Non-pigmented ciliary epithelial cell (primary cell): ENCODE measurements around the gene TEX19.
"Not testable (repeated sequence)": the region's sequence is repeated elsewhere in the genome, so short reads cannot be mapped to it uniquely, and the experiment has no call there.

Source experiments
- DNase-seq: peaks from one replicate; pipeline ENCODE4 v3.0.0-alpha.2; 2010; ENCODE audit warnings: low read depth

TEX19 gene

GRCh38 chr17:82338858-82339633, 20.0 kb upstream of the TEX19 start:
- no peak for DNase-seq

DNA sequence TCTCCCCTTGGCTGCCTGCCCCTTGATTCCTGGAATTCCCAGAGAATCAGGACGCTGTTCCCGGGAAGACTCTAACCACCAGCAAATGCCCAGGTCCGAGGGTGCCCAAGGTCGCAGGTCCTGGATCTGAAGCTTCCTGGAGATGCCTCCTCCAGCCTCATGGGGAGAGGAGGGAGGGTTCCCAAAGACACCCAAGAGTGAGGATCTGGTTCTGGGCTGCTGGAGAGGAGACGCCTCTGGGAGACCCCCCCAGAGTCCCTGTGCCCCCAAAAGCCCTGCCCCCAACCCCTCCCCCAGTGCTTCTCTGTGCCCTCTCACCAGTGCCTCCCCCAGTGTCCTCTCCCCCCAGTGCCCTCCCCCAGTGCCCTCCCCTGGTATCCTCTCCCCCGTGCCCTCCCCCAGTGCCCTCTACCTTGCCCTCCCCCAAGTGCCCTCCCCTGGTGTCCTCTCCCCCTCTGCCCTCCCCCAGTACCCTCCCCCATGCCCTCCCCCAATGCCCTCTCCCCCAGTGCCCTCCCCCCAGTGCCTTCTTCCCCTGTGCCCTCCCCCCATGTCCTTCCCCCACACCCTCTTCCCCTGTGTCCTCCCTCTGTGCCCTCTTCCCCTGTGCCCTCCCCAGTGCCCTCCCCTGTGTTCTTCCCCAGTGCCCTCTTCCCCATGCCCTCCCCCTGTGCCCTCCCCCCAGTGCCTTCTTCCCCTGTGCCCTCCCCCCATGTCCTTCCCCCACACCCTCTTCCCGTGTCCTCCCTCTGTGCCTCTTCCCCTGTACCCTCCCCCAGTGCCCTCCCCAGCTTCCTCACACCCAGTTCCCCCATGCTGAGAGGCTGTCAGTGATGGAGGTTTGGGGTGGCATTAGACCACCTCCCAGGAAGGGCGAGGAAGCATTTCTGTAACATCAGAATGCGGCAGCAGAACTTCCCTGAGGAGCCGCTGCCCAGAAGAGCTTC, 19.1 kb upstream of the TEX19 start:
- DNase-seq, result no peak

GRCh38 chr17:82342361-82343079, 16.5 kb upstream of the TEX19 start:
- no peak for DNase-seq

- DNase-seq, result no peak
Measured at GRCh38 chr17:82343560-82343959, 15.5 kb upstream of the TEX19 start.

DNA sequence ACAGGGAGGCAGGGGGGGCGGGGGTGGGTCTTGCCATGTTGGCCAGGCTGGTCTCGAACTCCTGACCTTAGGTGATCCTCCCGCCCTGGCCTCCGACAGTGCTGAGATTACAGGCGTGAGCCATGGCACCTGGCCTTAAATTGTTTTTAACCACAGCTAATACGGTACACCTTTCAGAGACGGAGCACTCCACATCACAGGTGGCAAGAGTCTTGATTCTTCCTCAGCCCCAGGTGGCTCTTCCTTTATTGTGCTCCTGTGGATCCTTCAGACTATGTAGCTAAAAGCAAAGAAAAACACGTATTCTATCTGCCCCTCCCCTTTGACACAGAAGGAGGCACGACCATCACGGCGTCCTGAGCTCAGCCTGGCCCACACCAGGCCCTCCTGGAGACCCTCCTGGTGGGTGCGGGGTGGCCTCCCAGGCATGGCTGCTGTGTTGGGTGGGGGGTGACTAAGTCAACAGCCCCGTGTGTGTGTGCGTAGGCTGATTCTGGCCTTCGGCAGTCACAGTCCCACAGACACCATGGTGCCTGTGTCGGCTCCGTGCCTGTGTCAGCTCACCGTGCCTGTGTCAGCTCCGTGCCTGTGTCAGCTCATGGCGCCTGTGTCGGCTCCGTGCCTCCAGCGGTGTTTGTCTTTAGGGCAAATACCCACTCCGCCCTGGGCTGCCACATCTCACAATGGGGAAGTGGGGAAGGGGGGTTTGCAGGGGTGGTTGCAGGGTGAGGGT, 14.7 kb upstream of the TEX19 start:
- DNase-seq, result no peak

- DNase-seq, result no peak
Measured at GRCh38 chr17:82345151-82345976, 13.7 kb upstream of the TEX19 start.

- DNase-seq, result no peak
Measured at GRCh38 chr17:82346342-82347300, 12.4 kb upstream of the TEX19 start.

DNA sequence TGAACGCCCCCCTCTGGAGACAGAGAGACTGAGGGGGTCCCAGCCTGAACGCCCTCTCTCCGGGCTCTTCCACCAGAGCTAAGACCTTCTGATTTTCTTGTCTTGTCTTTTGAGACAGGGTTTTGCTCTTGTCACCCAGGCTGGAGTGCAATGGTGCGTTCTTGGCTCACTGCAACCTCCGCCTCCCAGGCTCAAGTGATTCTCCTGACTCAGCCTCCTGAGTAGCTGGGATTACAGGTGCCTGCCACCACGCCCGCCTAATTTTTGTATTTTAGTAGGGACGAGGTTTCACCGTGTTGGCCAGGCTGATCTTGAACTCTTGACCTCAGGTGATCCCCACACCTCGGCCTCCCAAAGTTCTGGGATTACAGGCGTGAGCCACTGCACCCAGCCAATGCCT, 11.1 kb upstream of the TEX19 start:
- not testable (repeated sequence) for DNase-seq

DNA sequence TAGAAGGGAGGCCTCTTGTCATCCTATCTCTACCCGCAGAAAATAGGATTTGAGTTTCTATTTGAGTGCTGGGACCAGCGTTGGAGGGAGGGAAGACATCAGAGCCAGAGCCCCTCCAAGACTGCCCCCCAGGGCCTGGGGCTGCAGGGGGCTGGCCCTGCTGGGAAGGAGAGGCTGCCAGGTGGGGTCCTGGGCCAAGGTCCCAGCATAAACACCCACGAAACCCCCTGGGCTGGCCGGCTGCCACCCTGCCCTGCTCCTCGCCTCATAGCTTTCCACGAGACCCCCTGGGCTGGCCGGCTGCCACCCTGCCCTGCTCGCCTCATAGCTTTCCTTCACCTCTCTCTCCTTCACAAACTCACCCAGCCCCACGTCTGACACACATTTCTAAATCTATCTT, 10.6 kb upstream of the TEX19 start:
- no peak for DNase-seq

DNA sequence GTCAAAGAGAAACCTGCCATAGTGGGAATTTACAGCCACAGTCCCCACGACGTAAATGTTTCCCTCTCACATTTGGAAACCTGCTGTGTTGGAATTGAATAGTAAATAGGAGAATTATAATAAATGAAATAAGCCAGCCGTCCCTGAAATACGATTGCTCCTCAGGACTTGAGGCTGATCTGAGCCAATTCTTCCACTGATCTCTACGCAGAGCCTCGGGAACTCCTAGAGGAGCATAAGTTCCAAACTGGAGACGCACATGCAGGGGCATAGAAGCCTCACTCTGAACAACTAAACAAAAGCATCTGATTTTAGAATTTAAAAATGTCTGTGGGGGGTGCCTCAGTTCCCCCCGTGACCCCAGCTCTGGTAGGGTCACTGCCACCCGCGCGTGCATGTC, 10.2 kb upstream of the TEX19 start:
- DNase-seq, result no peak

DNA sequence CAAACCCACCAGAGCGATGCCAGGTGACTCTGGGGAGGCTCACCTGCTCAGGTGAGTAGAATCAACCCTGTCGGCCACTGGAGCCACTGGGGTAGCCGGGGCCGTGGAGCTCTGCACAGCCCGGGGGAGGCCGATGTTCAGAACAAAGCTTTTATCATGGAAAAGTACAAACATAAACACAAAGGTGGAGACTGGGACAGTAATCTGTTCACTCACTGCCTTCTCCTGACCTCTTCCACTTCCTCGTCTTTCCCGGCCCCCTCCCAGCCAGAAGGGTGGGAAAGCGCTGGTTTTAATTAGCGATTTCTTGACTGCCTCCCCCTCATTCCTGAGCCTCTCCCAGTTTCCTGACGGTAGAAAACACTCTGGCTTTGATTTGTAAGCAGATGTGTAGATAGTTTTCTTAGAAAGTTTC, 9.8 kb upstream of the TEX19 start:
- DNase-seq, result no peak

- no peak for DNase-seq
Measured at GRCh38 chr17:82350182-82351030, 8.6 kb upstream of the TEX19 start.

- DNase-seq, result no peak
Measured at GRCh38 chr17:82351254-82351712, 7.8 kb upstream of the TEX19 start.

DNA sequence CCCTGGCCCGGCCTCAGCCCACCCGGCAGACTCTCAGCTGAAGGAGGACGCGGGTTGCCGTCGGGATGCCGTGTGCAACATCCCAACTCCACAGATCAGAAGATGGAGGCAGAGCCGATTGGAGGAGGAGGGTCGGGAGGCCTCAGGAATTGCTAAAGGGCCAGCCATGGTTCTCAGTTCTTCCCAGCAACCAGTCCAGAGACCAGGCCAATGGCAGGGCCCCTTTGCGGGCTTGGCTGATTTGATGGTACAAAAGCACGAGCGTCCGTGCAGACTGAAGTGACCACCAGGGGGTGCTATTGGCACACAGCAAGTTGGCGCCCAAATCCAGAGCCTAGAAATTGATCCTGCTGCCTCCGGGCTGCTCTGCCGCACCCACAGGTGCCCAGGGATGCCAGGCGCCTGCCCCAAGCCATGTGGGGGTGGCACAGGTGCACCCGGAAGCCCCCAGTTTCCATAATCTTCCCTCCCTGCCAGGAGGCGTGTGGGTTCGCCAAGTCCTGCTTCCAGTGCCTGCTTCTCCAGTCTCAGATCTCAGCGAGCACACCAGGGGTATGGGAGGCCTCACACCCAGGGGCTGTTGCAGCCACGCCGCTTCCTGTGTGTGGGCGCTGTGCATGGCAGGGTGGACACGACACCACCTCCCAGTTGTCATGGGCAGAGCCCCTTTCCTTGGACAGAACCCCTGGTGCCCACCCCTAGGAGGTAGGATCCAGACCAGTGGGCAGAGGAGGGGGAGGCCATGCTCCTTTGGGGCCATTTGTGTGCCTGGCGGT, 7.1 kb upstream of the TEX19 start:
- DNase-seq, result peak; percentile 57

- no peak for DNase-seq
Measured at GRCh38 chr17:82353484-82353883, 5.6 kb upstream of the TEX19 start.

DNA sequence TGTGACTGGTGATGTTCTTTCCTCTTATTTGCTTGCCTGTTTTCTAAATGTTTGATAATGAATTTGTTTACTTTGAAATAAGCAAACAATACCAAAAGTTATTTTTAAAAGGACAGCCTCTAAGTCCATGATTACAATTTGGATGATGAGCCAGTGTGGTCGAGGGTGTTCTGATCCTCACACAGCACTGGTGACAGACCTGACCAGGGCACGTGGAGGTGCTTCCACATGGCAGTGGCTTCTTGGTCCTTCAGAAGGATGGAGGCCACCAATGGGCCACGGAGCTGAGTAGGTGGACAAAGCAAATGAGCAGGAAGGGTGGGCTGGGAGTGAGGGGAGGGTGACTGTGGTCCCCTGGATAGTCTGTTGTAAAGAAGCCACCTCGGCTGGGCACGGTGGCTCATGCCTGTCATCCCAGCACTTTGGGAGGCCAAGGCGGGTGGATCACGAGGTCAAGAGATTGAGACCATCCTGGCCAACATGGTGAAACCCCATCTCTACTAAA, 4.2 kb upstream of the TEX19 start:
- DNase-seq, result no peak

DNA sequence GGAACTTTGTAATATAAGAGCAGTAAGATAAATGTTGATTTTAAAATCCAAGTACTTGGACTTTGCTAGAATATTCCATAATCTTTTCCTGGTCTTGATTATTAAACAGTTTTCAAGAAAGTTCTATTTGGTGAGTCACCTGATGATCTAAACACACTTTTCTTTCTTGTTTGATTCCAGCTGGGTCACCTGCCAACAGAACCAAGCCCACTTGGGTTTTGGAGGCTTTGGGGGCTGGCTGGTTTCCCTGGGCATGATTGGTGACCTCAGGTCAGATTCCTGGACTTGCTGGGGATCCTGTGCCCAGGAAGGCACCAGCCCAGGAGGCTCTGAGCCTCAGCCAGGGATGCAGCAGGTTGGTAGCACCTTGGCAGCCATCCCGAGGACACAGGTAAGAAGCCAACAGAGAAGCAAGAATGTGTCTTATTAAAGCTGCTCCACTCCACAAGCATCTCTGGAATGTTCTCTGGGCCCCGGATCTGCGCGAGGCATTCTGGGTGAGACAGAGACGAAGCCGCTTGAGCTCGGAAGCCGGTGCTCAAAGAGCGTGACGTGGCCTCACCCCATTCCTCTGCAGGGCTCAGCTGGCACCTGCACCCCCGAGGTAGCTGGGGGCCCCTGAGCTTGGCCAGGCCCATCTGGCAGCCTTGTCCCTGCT, 3.1 kb upstream of the TEX19 start:
- DNase-seq, result no peak
